ENCODE measurements around the gene SAPCD2. TPM values are rescaled to one million over a fixed set of nuclear protein-coding genes. Genes with fewer than 3 reads are reported as not detected.
A peak's percentile ranks its signal among the peaks of the same experiment; 100 is the strongest.

Gene SAPCD2
- total and polyA plus RNA-seq, 9 donors, result 0.10 to 0.62 (median 0.31) TPM; not detected in 2

- Histone ChIP-seq H3K4me1 (ENCODE audit: insufficient read depth) (no peaks in the 10 kb centered on the region), H3K27ac (no peak overlapping the region)
- 64 to 75% (median 69%) methylated on average over 7 of the region's 7 CpGs for WGBS, 3 donors
Measured at GRCh38 chr9:137023157-137023556, 47.2 kb downstream of the SAPCD2 start.

DNA sequence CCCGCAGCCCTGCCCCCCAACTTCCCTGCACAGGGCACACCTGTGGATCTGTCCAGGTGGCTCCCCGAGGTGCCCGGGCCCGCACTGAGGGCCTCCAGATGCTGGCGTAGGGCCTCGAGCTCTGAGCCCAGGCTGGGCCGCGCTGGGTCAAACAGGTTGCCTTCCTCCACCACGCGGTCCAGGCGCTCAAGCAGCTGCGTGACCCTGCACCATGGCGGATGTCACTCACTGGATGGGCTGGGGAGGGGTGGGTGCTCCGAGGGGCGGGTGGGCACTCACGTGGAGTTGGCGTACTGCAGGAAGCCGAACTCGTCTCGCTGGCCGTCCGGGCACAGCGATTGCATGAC, 47.7 kb downstream of the SAPCD2 start:
- Histone ChIP-seq H3K27ac (no peak overlapping the region), H3K4me1 (ENCODE audit: insufficient read depth) (no peaks in the 10 kb centered on the region), H3K4me3 (no peak overlapping the region), H3K27me3 (no peaks in the 10 kb centered on the region), H3K36me3 (no peaks in the 10 kb centered on the region), H3K9me3 (no peaks in the 10 kb centered on the region)
- intact Hi-C loops (cut with DNase I), result no loop called here
- TF ChIP-seq POLR2A (IDR thresholded peaks at IDR 0.05), result no peak
- TF ChIP-seq, protein P1, sequence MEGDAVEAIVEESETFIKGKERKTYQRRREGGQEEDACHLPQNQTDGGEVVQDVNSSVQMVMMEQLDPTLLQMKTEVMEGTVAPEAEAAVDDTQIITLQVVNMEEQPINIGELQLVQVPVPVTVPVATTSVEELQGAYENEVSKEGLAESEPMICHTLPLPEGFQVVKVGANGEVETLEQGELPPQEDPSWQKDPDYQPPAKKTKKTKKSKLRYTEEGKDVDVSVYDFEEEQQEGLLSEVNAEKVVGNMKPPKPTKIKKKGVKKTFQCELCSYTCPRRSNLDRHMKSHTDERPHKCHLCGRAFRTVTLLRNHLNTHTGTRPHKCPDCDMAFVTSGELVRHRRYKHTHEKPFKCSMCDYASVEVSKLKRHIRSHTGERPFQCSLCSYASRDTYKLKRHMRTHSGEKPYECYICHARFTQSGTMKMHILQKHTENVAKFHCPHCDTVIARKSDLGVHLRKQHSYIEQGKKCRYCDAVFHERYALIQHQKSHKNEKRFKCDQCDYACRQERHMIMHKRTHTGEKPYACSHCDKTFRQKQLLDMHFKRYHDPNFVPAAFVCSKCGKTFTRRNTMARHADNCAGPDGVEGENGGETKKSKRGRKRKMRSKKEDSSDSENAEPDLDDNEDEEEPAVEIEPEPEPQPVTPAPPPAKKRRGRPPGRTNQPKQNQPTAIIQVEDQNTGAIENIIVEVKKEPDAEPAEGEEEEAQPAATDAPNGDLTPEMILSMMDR (IDR thresholded peaks at IDR 0.05), result no peak
- no peak for TF ChIP-seq EP300 (IDR thresholded peaks at IDR 0.05)
- WGBS, 3 donors, result 91 to 93% (median 93%) methylated on average over 23 of the region's 23 CpGs
- DNase-seq, result no peak

More at GRCh38 chr9:137023157-137023556, 47.2 kb downstream of the SAPCD2 start:
- no peak for TF ChIP-seq POLR2A (IDR thresholded peaks at IDR 0.05)
- no peak for TF ChIP-seq EP300 (IDR thresholded peaks at IDR 0.05)
- TF ChIP-seq, protein P1 (IDR thresholded peaks at IDR 0.05), result no peak
- no peaks in the 10 kb centered on the region for H3K9me3 ChIP-seq
- H3K27me3 ChIP-seq, result no peaks in the 10 kb centered on the region
- intact Hi-C loops (cut with DNase I), result no loop called here
- no peaks in the 10 kb centered on the region for H3K36me3 ChIP-seq
- no peak for DNase-seq
- no peak overlapping the region for H3K4me3 ChIP-seq

DNA sequence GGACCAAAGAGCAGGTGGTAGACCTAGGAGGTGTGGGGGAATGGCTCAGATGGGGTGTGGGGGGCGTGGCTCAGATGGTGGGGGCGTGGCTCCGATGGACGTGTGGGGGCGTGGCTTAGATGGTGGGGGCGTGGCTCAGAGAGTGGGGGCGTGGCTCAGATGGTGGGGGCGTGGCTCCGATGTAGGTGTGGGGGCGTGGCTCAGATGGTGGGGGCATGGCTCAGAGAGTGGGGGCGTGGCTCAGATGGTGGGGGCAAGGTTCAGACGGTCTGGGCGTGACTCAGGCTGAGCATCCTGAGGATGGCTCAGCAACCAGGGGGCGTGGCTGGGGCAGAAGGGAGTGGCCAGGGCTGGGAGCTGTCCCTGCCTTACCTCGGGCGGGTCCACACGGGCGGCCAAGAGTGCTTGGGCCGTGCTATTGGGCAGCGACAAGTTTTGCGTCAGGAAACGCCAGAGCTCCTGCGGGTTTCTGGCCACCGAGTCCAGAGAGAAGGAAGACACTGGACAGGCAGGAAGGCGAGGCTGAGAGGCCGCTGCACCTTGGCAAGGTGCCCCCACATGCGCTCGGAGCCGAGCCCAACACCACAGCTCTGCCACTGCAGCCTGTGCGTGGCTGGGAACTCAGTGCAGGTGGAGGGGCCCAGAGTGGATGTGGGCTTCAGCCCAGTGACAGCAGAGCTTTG, 48.2 kb downstream of the SAPCD2 start:
- H3K4me1 ChIP-seq (ENCODE audit: insufficient read depth), result no peaks in the 10 kb centered on the region
- intact Hi-C loops (cut with DNase I), result no loop called here
- peak in 2 of 5 donors; percentile 52 to 68 for DNase-seq
- H3K27ac ChIP-seq, result no peak overlapping the region
- H3K27me3 ChIP-seq, result no peaks in the 10 kb centered on the region
- TF ChIP-seq POLR2A (IDR thresholded peaks at IDR 0.05) (no peak), EP300 (IDR thresholded peaks at IDR 0.05) (no peak)
- no peak overlapping the region for H3K4me3 ChIP-seq
- H3K9me3 ChIP-seq, result no peaks in the 10 kb centered on the region
- no peaks in the 10 kb centered on the region for H3K36me3 ChIP-seq
- 54 to 64% (median 55%) methylated on average over 24 to 30 of the region's 30 CpGs for WGBS, 3 donors

GRCh38 chr9:137021568-137021978, 48.8 kb downstream of the SAPCD2 start:
- intact Hi-C loops (cut with DNase I), result no loop called here
- Histone ChIP-seq H3K27ac (no peak overlapping the region), H3K36me3 (no peaks in the 10 kb centered on the region), H3K4me3 (no peak overlapping the region), H3K9me3 (no peaks in the 10 kb centered on the region), H3K4me1 (ENCODE audit: insufficient read depth) (no peaks in the 10 kb centered on the region), H3K27me3 (no peaks in the 10 kb centered on the region)
- TF ChIP-seq POLR2A (IDR thresholded peaks at IDR 0.05) (no peak), EP300 (IDR thresholded peaks at IDR 0.05) (no peak)
- TF ChIP-seq, protein P1 (IDR thresholded peaks at IDR 0.05), result no peak
- 74 to 86% (median 81%) methylated on average over 3 to 6 of the region's 6 CpGs for WGBS, 3 donors
- no peak for DNase-seq

- Histone ChIP-seq H3K4me3 (no peak overlapping the region), H3K27me3 (no peaks in the 10 kb centered on the region), H3K9me3 (no peaks in the 10 kb centered on the region), H3K36me3 (no peaks in the 10 kb centered on the region), H3K4me1 (ENCODE audit: insufficient read depth) (no peaks in the 10 kb centered on the region), H3K27ac (no peak overlapping the region)
- TF ChIP-seq EP300 (IDR thresholded peaks at IDR 0.05), result no peak
- TF ChIP-seq, protein P1 (IDR thresholded peaks at IDR 0.05), result no peak
- TF ChIP-seq POLR2A (IDR thresholded peaks at IDR 0.05), result no peak
- intact Hi-C loops (cut with DNase I), result no loop called here
- WGBS, 3 donors, result 92 to 94% (median 94%) methylated on average over 31 to 32 of the region's 32 CpGs
- no peak for DNase-seq
Measured at GRCh38 chr9:137020771-137021567, 49.4 kb downstream of the SAPCD2 start.

Data from ovary (tissue), 9 donors.